Kidney (tissue), 14 donors: ENCODE measurements around the gene ABTB1. TPM values are rescaled to one million over a fixed set of nuclear protein-coding genes. Genes with fewer than 3 reads are reported as not detected.
A peak's percentile ranks its signal among the peaks of the same experiment; 100 is the strongest.

Experiments
- DNase-seq, 5 donors: peaks; one replicate each; pipeline ENCODE4 v3.0.0-alpha.2; 2013 to 2020
- FAIRE-seq: peaks from 2 replicates; lab custom pipeline; 2012; peaks lifted over from hg19 to GRCh38; lab: Jason Lieb, UNC
- H3K27ac ChIP-seq, 2 donors: one replicate each; pipeline ENCODE4 v1.7.0; 2013; ENCODE audit warnings: low read depth in 2 of 2, low read length in 2 of 2, inconsistent platforms in 1 of 2
- H3K27me3 ChIP-seq: one replicate; pipeline ENCODE4 v1.7.1; 2013; ENCODE audit warnings: low read length, inconsistent platforms; ENCODE audit not compliant: control insufficient read depth, insufficient read depth
- H3K36me3 ChIP-seq, 3 donors: one replicate each; pipeline versions ENCODE4 v1.7.0 to v1.7.1; 2013; ENCODE audit warnings: low read length in 3 of 3, control low read depth in 1 of 3, inconsistent platforms in 1 of 3; ENCODE audit not compliant: insufficient read depth in 3 of 3, control insufficient read depth in 2 of 3
- H3K4me1 ChIP-seq, 3 donors: one replicate each; pipeline versions ENCODE4 v1.7.0 to v1.7.1; 2013; ENCODE audit warnings: low read length in 3 of 3, inconsistent platforms in 1 of 3, low read depth in 1 of 3; ENCODE audit not compliant: control insufficient read depth in 2 of 3, insufficient read depth in 2 of 3
- H3K4me3 ChIP-seq, 3 donors: one replicate each; pipeline versions ENCODE4 v1.7.0 to v1.8.1; 2013; ENCODE audit warnings: low read length in 3 of 3, control low read depth in 1 of 3, inconsistent platforms in 1 of 3
- H3K9ac ChIP-seq, 3 donors: one replicate each; pipeline versions ENCODE4 v1.7.0 to v1.7.1; 2013; ENCODE audit warnings: low read length in 3 of 3, control low read depth in 1 of 3, inconsistent platforms in 1 of 3
- H3K9me3 ChIP-seq, 3 donors: one replicate each; pipeline versions ENCODE4 v1.7.0 to v1.7.1; 2013; ENCODE audit warnings: low read length in 3 of 3, control low read depth in 1 of 3, inconsistent platforms in 1 of 3; ENCODE audit not compliant: control insufficient read depth in 2 of 3, insufficient read depth in 1 of 3
- CTCF ChIP-seq: IDR thresholded peaks from 3 replicates; pipeline ENCODE4 v1.5.1; 2012; ENCODE audit warnings: mild to moderate bottlenecking, moderate library complexity, borderline replicate concordance; ENCODE audit not compliant: insufficient read depth; ENCODE audit errors: extremely low read depth
- intact Hi-C: fragments of 100-400 bp; cut with DNase I; formaldehyde crosslinking; loops from one replicate; pipeline ENCODE4 v1.11.1; 2022
- polyA plus RNA-seq: library from polyadenylated mRNA; stranded (reverse); fragments of 350-450 nt; fragmentation: Illumina TruSeq; extraction: RNeasy Lipid Tissue Mini Kit (QIAGEN cat#74804); gene quantifications from one replicate; pipeline ENCODE4 v1.2.3, GENCODE V29; 2014; ENCODE audit warnings: low read depth, low replicate concordance; ENCODE audit not compliant: insufficient read depth
- total RNA-seq: library from RNA; stranded (reverse); fragmentation: NEBNext Ultra II Directional; extraction: Animal tissue kit (Norgen Biotek cat#: 25700); gene quantifications from one replicate; pipeline ENCODE4 v1.2.1, GENCODE V29; 2021
- donor health status: control.
- donor health status: control.
- donor health status: control.
- donor health status: control.
- donor health status: control.
- donor health status: DM: yes; HTN: yes; CAD: no.
- donor health status: Normal renal cell carcinoma (clear cell type).

Gene ABTB1
- total and polyA plus RNA-seq, 2 donors from 2014 or later = 29.2 to 43.2 TPM

GRCh38 chr3:127646501-127647046 is 26.2 kb upstream of the ABTB1 start:
- H3K9me3 ChIP-seq = no peaks in the 10 kb centered on the region
- intact Hi-C loops = no loop called here
- DNase-seq = no peak

GRCh38 chr3:127647166-127647844 is 25.4 kb upstream of the ABTB1 start:
- Histone ChIP-seq H3K36me3 (no peaks in the 10 kb centered on the region), H3K4me3 (peak overlapping the region in 1 of 3 donors; percentile 18), H3K9me3 (no peaks in the 10 kb centered on the region), H3K4me1 (peaks cover 0 to 9% (median 8%) of the 10 kb centered on the region in 3 donors), H3K27ac (no peak overlapping the region), H3K9ac (no peak overlapping the region), H3K27me3 (no peaks in the 10 kb centered on the region)
- DNase-seq = peak in 3 of 5 donors; percentile 41 to 86 (median 84)
- FAIRE-seq = peak; percentile 65
- intact Hi-C loops = no loop called here
- TF ChIP-seq CTCF = no peak

More at GRCh38 chr3:127646501-127647046, 26.2 kb upstream of the ABTB1 start:
- H3K4me3 ChIP-seq = no peak overlapping the region
- peaks cover 0 to 9% (median 8%) of the 10 kb centered on the region in 3 donors for H3K4me1 ChIP-seq
- H3K27me3 ChIP-seq = no peaks in the 10 kb centered on the region
- no peak overlapping the region for H3K27ac ChIP-seq
- H3K9ac ChIP-seq = no peak overlapping the region
- H3K36me3 ChIP-seq = no peaks in the 10 kb centered on the region
- no peak for TF ChIP-seq CTCF
- no peak for FAIRE-seq

- Histone ChIP-seq H3K36me3 (no peaks in the 10 kb centered on the region), H3K27me3 (no peaks in the 10 kb centered on the region), H3K9ac (no peak overlapping the region), H3K9me3 (no peaks in the 10 kb centered on the region), H3K4me3 (peak overlapping the region in 1 of 3 donors; percentile 18), H3K4me1 (peaks cover 0 to 9% (median 8%) of the 10 kb centered on the region in 3 donors), H3K27ac (no peak overlapping the region)
- TF ChIP-seq CTCF = no peak
- FAIRE-seq (no peak), DNase-seq (no peak)
- intact Hi-C loops = no loop called here
Observed at GRCh38 chr3:127647845-127648204, 24.9 kb upstream of the ABTB1 start.
